ENCODE measurements around the gene TPT1.
"Not testable (repeated sequence)": the region's sequence is repeated elsewhere in the genome, so short reads cannot be mapped to it uniquely, and the experiment has no call there.

The TPT1 gene

DNA sequence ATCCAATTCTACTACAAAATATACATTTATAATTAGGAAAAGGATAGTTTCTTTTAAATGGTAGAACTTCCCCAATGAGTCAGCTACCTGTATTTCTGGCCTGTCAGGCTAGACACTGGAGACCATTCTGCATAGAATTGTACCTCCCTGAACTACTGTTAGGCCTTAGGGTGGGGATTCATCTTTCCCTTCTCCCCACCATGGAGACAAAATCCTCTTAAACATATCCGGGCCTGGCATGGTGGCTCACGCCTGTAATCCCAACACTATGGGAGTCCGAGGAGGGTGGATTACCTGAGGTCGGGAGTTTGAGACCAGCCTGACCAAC lies 24.5 kb upstream of the TPT1 start:
- DNase-seq: no peak

DNA sequence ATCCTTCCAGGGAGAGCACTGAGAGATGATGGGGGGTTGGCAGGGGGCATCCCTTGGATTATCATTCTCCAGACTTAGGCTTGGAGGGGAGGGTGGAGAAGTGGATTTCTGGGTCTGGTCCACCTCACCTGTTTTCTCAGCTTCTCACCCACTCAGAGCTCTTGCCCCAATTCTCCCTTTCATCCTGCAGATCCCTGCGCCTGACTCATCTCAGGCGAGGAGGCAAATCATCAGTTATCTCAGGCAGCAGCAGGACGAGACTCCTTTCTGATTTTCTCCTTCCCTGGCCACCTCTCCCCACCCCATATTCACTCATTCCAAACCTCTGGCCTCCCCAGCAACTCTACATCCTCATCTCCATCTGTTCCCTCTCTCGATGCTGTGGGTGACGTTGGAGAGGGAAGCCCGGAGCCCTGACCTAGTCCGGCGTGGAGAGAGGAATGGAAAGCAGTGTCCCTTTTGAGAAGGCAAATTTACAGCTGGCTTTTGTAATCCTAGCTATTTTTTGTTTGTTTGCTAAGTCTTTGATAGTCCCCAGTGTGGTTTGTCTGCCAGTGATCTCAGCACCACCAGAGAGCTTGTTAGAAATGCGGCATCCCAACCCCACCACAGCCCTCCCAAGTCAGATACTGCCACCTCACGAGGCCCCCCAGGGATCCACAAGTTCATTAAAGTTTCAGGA lies 24.0 kb upstream of the TPT1 start:
- no peak for DNase-seq

DNA sequence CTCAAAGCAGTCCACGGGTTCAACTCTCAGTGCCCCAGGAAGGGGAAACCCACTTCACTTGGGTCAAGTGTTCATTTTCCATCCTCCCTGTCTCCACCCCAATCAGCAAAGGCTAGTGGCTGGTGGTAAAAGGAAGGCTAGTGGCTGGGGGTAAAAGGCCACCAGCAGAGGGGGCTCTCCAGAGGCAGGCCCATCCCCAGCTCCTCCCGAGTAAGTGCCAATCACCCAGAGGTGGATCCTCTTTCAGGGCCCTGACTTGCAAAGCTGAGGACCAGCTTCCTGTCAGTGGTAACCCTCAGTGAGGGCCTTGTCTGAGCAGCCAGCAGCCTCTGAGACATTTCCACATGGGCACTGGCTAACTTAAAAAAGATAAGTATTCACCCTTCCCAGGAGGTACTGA lies 22.0 kb upstream of the TPT1 start:
- peak; percentile 12 for DNase-seq

DNA sequence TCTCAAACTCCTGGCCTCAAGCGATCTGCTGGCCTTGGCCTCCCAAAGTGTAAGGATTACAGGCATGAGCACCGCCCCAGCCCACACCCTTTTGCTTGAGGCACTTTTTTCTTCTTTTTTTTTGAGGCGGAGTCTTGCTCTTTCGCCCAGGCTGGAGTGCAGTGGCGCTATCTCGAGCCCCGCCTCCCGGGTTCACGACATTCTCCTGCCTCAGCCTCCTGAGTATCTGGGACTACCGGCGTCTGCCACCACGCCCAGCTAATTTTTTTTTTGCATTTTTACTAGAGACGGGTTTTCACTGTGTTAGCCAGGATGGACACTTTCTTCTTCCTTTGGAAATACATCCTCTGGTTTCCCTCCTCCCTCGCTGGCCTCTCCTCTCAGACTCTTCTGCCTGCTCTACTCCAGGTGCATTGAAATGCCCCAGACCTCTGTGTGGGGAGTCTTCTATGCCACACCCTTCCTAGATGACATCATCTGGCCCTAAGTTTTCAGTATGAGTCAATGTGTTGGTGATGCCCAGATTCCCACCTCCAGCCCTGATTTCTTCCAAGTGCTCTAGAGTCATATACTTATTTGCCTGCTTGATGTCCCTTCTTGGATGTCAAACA lies 20.7 kb upstream of the TPT1 start:
- no peak for DNase-seq

DNA sequence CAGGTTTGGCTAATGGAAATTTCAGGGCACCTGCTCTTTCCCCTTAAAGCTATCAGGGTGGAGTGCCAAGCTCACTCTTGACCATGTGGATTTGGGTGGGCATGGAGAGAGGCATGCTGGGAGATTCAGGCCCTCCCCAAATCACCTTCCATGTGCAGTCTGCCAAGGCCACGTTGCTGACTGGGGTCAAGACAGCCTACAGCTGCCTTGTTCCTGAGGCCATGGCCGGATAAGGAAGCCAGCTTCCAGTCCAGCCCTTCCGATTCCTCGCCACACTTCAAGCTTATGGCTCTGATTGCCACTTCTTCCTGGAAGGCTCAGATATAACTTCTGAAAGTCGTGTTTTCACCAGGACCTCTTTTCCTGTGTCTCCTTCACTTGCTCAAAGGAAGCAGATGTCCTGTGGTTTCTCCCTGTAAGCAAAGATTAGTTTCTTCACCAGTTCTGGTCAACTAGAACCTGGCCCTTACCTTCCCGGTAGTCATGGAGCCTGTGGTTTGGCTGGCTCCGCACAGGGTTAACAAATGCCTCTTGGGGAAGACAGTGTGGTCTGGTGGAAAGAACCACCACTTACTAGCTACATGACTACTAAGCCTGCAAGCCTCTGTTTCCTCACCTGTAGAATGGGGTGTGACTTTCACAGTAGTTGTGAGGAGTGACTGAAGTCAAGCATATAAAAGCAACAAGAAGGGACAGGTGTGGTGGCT lies 16.1 kb upstream of the TPT1 start:
- no peak for DNase-seq

DNA sequence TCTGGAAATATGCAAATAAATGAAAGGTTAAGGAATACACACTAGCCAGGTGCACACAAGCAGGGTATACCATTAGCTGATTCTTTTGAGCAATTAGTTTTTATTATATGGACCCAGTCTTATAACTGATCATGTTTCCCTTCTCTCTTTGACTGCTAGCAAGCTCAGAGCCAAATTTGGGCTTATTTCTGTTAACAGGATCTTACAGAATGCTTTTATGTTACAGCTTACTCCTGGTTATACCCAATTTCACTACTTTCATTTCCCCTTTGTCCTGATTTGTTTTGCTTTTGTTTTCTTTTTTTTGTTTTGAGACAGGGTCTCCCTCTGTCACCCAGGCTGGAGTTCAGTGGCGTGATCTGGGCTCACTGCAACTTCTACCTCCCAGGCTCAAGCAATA lies 12.9 kb upstream of the TPT1 start:
- DNase-seq: no peak

DNA sequence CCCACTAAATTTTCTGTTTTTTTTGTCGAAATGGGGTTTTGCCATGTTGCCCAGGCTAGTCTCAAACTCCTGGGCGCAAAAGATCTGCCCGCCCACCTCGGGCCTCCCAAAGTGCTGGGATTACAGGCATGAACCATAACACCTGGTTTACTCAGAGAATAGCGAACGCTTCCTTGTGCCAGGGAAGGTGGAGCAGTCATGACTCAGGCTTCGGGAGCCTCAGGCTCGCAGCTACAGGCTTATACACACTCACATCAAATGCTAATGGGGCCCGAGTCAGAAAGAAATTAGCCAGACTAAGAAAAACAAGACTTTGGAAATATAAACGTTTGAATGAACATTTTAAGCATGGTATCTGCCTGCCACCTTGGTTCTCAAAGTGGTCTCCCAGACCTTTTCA lies 11.0 kb upstream of the TPT1 start:
- no peak for DNase-seq

DNA sequence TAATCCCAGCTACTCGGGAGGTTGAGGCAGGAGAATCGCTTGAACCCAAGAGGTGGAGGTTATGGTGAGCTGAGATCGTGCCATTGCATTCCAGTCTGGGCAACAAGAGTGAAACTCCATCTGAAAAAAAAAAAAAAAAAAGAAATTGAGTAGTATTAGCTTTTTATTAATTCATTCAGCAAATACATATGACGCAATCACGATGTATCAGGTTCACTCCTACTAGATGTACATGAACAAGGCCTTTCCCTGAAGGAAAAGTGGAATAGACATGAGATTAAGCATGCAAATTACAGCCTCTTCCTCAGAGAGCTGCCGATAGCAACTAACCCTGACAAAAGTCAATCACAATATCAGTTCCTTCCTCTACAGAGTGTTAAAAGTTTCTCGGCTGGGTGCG lies 9.2 kb upstream of the TPT1 start:
- no peak for DNase-seq

DNA sequence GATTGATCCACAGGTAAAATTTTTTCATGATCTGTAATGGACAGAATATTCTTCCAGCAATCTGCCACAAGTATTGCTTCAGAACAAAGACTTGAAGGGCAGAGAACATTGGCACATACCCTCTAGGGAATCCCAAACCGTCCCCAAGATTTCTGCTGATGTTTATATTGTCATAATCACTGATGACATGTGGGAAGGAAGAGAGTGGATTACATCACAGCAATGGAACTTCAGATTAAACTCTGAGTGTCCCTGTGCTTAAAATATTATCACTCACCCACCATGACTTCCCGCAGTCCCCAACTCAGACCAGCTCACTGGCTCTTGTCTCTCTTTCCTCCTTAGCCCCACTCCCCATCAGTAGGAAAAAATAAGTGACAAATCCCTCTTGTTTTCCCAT lies 8.5 kb upstream of the TPT1 start:
- DNase-seq: no peak

DNA sequence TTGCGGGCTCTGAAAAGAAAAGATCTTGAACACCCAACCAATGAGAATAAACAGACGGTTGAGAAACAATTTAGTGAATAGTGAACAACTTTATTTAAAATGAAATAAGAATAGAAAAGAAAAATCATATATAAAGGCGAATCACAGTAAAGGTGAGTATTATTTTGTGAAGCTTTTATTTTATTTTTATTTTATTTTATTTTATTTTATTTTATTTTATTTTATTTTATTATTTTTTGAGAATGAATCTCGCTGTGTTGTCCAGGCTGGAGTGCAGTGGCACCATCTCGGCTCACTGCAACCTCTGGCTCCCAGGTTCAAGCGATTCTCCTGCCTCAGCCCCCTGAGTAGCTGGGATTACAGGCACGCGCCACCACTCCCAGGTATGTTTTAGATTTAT lies 3.1 kb upstream of the TPT1 start:
- not testable (repeated sequence) for DNase-seq

DNA sequence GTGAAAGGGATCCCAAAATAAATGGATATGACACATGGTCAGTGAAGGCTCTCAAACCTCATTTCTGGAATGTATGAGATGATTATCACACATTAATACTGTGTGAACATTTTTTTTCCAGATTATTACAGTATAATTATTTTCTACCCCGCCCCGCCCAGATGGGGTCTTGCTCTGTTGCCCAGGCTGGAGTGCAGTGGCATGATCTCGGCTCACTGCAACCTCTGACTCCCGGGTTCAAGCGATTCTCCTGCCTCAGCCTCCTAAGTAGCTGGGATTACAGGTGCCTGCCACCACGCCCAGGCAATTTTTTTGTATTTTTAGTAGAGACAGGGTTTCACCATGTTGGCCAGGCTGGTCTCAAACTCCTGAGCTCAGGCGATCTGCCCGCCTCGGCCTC lies 2.1 kb upstream of the TPT1 start:
- DNase-seq: not testable (repeated sequence)

DNA sequence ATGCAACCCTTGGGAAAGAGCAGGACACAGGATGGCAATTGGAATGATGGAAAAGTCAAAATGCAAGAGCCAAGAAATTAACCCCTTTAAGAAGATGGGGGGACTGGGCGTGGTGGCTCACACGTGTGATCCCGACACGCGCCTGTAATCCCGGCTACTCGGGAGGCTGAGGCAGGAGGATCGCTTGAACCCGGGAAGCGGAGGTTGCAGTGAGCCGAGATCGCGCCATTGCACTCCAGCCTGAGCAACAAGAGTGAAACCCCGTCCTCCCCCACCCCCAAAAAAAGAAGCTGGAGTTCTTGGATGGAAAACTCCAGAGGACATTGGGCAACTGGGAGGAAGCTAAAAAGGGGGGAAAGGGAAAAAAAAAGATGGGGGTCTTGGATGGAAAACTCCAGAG lies 1.7 kb upstream of the TPT1 start:
- not testable (repeated sequence) for DNase-seq

DNA sequence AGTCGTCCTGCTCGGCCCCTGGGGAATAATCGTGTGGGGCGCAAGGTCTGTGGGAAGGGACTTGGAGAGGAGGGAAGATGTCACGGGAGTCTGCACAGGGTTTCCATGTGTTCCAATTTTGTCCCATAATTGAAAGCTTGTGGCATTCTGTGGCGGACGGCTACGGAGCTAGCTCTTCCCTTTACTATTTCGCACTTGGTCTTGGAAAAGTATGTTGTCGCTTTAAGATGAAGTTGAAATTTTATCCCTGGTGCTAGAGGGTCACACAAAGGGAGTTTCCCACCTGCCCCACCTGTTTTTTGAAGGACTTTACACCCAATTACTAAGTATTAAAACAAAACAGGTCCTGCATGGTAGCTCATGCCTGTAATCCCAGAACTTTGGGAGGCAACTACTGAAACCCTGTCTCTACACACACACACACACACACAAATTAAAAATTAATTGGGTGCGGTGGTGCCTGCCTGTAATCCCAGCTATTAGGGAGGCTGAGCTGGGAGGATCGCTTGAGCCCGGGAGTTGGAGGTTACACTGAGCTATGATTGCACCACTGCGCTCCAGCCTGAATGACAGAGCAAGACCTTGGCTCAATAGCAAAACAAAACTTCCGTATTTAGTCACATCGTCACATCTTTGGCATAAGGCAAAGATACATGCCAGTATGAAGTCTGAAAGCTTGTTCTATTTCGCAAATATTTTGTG lies 967 bp upstream of the TPT1 start:
- DNase-seq: no peak

DNA sequence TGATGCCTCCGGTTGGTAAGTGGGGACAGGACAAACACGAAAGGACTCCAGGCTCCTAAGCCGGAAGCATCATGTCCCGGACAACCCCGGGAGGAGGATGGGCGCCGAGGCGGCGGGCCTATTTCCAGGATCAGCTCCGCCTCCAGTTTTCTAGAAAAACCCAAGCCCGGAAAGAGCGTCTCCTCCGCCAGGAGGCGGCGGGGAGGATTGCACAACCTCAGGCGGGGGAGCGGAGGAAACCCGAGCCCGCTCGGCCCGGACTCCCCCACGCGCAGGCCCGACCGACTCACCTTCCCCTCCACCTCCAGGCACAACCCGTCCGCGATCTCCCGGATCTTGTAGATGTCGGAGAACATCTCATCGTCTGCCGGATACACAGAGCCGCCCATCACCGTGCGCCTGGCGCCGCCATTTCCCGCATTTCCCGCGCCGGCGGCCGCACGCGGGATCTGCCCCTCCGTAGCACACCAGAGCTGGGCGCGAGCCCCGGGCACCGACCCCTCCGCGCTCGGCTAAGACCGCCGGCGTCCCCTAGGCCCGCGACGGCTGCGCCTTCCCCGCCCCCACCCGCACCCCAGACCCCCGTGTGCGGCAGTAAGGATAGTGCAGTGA lies 455 bp downstream of the TPT1 start:
- peak; percentile 73 for DNase-seq

DNA sequence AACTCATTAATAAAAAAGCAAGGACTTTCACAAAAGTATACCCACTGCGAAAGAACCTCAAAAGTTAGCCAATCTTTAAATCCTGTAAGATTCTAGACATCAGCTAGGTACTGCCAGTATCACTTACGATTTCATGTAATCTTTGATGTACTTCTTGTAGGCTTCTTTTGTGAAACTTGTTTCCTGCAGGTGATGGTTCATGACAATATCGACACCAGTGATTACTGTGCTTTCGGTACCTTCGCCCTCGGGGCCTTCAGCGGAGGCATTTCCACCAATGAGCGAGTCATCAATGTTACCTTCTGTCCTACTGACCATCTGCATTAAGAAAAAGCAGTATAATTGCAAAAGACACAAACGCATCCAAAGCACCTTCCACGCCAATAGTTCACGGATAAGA lies 1.1 kb downstream of the TPT1 start:
- no peak for DNase-seq

DNA sequence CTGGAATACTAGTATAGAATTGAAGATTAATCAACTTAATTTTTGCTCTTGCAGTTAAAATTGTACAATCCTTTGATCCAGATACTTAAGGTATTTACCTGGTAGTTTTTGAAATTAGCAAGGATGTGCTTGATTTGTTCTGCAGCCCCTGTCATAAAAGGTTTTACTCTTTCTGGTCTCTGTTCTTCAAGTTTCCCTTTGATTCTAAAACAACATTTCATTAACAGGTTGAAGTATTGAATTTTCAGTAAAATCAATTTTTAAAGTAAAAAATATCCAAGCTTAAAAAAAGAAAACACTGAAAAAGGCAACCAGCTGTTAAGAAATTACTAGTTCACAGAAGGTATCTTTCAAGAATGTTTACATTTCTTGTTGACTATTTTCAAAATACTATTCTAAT lies 1.6 kb downstream of the TPT1 start:
- no peak for DNase-seq

DNA sequence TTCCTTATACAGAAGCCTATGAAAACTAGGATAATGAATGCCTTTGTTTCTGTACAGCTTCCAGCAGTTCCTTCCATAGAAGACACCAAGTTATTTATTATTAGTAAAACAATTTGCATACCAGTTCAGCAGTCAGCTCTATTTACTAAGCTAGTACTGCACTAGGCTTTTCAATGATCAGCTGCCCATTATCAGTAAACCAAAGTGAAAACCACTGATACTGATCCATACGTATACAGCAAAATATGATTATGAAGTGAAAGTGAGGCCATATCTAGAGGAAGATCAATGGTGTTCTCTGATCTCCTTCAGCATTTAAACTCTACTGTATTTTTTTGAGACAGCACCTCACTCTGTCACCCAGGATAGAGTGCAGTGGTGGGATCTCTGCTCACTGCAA lies 3.2 kb downstream of the TPT1 start:
- DNase-seq: no peak

DNA sequence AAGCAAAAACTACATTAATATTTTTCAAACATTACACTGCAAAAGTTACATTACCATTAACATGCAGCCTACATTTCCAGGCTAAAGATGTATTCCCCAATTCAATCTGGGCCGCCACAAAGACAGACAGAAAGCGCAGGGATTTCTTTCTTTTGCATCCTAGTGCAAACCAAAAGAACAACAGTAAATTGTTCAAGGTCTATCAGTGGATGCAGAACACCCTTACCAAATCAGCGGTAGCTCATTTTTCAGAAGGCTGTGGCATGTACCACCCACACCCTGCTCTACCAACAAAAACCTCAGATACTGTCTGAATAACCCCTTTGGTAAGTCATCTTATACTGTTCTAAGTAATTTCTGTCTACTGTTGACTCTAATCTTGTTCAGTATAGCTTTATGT lies 3.6 kb downstream of the TPT1 start:
- no peak for DNase-seq

DNA sequence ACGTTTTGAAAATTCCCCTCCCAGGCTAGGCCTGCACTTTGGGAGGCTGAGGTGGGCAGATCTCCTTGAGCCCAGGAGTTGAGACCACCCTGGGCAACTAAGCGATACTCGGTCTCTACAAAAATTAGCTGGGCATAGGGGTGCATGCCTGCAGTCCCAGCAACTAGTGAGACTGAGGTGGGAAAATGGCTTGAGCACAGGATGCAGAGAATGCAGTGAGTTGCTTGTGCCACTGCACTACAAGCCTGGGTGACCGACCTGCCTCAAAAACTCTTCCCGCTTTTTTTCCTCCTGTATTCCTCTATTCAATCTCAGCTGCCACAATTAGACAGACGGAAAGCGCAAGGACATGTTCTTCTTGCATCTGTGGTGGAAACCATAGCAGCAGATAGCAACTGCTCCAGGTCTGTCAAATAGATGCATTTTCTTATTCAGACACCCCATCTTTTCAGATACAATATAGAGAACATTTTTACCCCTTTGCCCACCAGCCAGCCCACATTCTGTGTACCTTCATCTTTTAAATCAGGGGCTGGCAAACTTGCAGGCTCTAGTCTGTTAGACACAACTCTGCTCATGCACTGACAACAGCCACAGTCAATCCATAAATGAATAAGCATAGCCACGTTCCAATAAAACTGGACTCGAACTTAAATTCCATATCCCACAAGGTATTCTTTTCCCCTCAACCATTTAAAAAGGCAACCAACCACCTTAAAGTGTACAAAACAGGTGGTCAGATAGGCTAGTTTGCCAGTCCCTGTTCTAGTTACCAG lies 4.8 kb downstream of the TPT1 start:
- no peak for DNase-seq

DNA sequence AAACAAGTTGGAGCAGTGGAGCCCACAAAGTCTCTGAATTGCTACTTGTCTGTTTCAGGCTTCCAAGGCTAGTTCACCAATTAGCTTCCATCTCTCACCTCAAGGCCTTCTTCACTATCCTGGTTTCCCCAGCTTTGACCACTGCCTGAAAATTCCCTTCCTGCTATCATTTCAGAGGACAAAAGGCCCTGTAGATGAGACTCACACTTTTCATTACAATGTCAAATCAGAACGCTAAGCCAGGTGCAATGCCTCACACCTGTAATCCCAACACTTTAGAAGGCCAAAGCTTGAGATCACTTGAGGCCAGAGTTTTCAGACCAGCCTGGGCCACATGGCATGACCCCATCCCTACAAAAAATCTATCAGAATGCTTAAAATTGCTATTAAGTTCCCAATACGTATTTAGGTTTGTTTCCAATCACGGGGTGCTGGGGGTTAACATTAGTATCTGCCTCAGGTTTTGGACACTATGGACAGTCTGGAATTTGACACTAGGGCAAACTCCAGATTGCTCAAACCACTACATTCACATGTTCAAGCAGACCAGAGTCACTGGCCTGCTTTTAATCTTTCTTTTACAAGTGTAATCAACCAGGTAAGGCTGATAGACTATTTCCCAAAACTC lies 5.5 kb downstream of the TPT1 start:
- no peak for DNase-seq

DNA sequence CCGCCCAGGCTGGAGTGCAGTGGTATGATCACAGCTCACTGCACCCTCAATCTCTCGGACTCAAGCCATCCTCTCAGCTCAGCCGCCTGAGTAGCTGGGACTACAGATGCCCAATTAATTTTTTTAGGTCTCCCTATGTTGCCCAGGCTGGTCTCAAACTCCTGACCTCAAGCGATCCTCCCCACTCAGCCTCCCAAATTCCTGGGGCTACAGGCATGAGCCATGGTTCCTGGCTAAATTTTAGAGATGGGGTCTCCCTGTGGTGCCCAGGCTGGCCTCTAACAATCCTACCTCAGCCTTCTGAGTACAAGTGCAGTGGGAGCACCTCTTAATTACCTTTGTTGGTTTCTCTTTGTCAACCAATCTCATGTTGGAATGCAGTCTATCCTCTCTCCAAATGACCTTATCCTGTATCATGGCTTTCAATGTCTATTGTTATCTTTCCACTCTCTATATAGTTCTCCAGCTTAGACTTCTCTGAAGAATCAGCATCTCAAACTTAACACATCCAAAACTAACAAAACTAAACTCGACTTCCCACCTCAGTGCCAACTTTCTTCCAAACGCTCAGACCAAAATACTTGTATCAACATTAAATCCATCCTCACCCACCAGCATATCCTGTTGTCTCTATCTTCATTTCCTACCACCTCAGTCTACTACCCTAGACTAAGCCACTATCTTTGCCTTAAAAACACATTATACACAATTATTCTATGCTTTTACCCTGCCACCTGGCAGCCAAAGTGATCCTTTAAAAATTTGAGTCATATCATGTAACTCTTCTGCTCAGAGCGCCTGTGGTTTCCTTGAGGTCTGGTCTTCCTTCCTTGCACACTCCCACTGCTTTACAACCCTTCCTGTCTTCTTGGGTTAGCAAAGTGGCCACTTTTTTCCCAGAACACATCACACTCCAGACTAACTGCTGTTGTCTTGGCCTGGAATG lies 6.7 kb downstream of the TPT1 start:
- no peak for DNase-seq
